ENCODE results near the gene CCDC24. TPM values are rescaled to one million over a fixed set of nuclear protein-coding genes. Genes with fewer than 3 reads are reported as not detected.

CCDC24 gene
- total and polyA plus RNA-seq, 2 of the 13 experiments (the other 11 are each of a cell fraction or from before 2014, with no cell fraction given), result 1.4 to 2.9 TPM

DNA sequence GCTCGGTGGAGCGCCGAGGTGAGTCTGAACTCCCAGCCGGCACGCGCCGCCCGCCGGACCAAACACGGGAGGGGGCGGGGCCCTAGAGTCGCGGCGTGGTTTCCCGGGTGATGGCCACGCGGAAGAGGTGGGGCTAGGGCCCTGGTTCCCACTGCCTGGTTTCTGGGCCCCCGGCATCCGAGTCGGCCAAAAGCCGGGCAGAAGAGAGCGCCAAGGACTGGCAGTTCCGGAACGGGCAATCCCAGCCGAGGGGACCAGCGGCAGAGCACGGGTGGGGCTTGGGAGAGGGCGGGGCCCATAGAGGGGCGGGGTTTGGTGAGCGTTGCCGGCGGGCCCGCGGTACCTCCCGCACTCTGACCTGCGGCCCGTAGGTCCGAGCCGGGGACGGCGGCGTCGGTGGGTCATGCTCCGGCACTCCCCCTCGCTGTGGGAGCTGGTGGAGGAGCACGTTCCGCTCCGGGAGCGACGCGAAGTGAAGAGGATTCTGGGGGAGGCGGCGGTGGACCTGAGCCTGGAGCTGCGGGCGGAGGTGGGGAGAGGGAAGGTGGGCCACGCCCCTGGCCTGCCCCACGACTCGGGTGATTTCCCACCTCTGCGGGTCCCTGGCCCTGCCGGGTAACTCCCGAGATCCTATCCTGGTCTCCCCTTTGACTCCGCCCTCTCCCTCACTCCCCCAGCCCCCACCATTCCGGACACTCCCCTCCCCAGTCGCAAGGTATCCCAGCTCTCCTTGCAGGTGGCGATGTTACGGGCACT, at the start of gene CCDC24 (continued):
- TF ChIP-seq, protein P1, sequence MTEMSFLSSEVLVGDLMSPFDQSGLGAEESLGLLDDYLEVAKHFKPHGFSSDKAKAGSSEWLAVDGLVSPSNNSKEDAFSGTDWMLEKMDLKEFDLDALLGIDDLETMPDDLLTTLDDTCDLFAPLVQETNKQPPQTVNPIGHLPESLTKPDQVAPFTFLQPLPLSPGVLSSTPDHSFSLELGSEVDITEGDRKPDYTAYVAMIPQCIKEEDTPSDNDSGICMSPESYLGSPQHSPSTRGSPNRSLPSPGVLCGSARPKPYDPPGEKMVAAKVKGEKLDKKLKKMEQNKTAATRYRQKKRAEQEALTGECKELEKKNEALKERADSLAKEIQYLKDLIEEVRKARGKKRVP (CRISPR knock-in tag; IDR thresholded peaks at IDR 0.05), result peak in 1 of 2 experiments; percentile 13; a peak in 1 of 4 replicates
- peak; percentile 40; the same call in 1 of the 2 replicates for TF ChIP-seq TAF1 (CRISPR knock-in tag; IDR thresholded peaks at IDR 0.05)
- 0 out of 2 replicates have a peak, but pooled peaks have one; percentile 28 for TF ChIP-seq KLF15 (CRISPR knock-in tag; IDR thresholded peaks at IDR 0.05; ENCODE audit: borderline replicate concordance)
- TF ChIP-seq HDAC2 (CRISPR knock-in tag; IDR thresholded peaks at IDR 0.05), result peak; percentile 14; the same call in 1 of the 2 replicates
- TF ChIP-seq SP4 (CRISPR knock-in tag; IDR thresholded peaks at IDR 0.05), result peak; percentile 34; the same call in 1 of the 2 replicates
- TF ChIP-seq SIN3A (IDR thresholded peaks at IDR 0.05; ENCODE audit: borderline replicate concordance, low read depth, low read length), result peak; percentile 90; the same call in 1 of the 2 replicates
- TF ChIP-seq, protein P2, sequence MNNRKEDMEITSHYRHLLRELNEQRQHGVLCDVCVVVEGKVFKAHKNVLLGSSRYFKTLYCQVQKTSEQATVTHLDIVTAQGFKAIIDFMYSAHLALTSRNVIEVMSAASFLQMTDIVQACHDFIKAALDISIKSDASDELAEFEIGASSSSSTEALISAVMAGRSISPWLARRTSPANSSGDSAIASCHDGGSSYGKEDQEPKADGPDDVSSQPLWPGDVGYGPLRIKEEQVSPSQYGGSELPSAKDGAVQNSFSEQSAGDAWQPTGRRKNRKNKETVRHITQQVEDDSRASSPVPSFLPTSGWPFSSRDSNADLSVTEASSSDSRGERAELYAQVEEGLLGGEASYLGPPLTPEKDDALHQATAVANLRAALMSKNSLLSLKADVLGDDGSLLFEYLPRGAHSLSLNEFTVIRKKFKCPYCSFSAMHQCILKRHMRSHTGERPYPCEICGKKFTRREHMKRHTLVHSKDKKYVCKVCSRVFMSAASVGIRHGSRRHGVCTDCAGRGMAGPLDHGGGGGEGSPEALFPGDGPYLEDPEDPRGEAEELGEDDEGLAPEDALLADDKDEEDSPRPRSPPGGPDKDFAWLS (CRISPR knock-in tag; IDR thresholded peaks at IDR 0.05; ENCODE audit: borderline replicate concordance), result 0 out of 2 replicates have a peak, but pooled peaks have one; percentile 44
- TF ChIP-seq, protein P3, sequence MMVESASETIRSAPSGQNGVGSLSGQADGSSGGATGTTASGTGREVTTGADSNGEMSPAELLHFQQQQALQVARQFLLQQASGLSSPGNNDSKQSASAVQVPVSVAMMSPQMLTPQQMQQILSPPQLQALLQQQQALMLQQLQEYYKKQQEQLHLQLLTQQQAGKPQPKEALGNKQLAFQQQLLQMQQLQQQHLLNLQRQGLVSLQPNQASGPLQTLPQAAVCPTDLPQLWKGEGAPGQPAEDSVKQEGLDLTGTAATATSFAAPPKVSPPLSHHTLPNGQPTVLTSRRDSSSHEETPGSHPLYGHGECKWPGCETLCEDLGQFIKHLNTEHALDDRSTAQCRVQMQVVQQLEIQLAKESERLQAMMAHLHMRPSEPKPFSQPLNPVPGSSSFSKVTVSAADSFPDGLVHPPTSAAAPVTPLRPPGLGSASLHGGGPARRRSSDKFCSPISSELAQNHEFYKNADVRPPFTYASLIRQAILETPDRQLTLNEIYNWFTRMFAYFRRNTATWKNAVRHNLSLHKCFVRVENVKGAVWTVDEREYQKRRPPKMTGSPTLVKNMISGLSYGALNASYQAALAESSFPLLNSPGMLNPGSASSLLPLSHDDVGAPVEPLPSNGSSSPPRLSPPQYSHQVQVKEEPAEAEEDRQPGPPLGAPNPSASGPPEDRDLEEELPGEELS (CRISPR knock-in tag; IDR thresholded peaks at IDR 0.05), result peak; percentile 26; the same call in 1 of the 2 replicates
- no peak for TF ChIP-seq CHD2 (IDR thresholded peaks at IDR 0.05; ENCODE audit: low read depth, low read length)
- TF ChIP-seq, protein P4, sequence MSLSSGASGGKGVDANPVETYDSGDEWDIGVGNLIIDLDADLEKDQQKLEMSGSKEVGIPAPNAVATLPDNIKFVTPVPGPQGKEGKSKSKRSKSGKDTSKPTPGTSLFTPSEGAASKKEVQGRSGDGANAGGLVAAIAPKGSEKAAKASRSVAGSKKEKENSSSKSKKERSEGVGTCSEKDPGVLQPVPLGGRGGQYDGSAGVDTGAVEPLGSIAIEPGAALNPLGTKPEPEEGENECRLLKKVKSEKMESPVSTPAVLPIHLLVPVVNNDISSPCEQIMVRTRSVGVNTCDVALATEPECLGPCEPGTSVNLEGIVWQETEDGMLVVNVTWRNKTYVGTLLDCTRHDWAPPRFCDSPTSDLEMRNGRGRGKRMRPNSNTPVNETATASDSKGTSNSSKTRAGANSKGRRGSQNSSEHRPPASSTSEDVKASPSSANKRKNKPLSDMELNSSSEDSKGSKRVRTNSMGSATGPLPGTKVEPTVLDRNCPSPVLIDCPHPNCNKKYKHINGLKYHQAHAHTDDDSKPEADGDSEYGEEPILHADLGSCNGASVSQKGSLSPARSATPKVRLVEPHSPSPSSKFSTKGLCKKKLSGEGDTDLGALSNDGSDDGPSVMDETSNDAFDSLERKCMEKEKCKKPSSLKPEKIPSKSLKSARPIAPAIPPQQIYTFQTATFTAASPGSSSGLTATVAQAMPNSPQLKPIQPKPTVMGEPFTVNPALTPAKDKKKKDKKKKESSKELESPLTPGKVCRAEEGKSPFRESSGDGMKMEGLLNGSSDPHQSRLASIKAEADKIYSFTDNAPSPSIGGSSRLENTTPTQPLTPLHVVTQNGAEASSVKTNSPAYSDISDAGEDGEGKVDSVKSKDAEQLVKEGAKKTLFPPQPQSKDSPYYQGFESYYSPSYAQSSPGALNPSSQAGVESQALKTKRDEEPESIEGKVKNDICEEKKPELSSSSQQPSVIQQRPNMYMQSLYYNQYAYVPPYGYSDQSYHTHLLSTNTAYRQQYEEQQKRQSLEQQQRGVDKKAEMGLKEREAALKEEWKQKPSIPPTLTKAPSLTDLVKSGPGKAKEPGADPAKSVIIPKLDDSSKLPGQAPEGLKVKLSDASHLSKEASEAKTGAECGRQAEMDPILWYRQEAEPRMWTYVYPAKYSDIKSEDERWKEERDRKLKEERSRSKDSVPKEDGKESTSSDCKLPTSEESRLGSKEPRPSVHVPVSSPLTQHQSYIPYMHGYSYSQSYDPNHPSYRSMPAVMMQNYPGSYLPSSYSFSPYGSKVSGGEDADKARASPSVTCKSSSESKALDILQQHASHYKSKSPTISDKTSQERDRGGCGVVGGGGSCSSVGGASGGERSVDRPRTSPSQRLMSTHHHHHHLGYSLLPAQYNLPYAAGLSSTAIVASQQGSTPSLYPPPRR (CRISPR knock-in tag; IDR thresholded peaks at IDR 0.05; ENCODE audit: borderline replicate concordance), result peak; percentile 27; the same call in 1 of the 2 replicates
- peak; percentile 51; the same call in 1 of the 2 replicates for TF ChIP-seq ZNF768 (CRISPR knock-in tag; IDR thresholded peaks at IDR 0.05)

Data from HepG2 (cell line).